ENCODE measurements around the gene RXRA.

Gene RXRA

DNA sequence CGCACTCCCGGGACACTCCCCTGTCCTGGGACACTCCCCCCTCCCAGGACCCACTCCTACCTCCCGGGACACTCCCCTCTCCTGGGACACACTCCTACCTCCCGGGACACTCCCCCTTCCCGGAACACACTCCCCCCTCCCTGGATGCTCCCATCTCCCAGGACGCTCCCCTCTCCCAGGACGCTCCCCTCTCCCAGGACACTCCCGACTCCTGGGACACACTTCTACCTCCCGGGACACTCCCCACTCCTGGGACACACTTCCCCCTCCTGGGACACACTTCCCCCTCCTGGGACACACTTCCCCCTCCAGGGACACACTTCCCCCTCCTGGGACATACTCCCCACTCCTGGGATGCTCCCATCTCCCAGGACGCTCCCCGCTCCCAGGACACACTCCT is 95.6 kb downstream of the RXRA start:
- POLR2A ChIA-PET: no interaction called here
- no peaks in the 10 kb centered on the region for H3K9me3 ChIP-seq (ENCODE audit: control insufficient read depth, insufficient read depth, low read depth, low read length)
- H3K36me3 ChIP-seq (ENCODE audit: control insufficient read depth in 2 of 2, insufficient read depth in 1 of 2, low read length in 2 of 2): peaks cover 0 to 72% of the 10 kb centered on the region in 2 experiments; a peak in 1 of 3 replicates
- no peak overlapping the region for H3K27ac ChIP-seq (ENCODE audit: extremely low read depth, low read depth, low read length)
- CTCF ChIA-PET: interaction anchor here (0.7 kb wide), 1 partner anchor 14 kb away, joined by 3 read pairs; no protein-coding TSS in a partner anchor
- no peaks in the 10 kb centered on the region for H3K4me1 ChIP-seq (ENCODE audit: control insufficient read depth, insufficient read depth, low read length)
- TF ChIP-seq, protein P1, sequence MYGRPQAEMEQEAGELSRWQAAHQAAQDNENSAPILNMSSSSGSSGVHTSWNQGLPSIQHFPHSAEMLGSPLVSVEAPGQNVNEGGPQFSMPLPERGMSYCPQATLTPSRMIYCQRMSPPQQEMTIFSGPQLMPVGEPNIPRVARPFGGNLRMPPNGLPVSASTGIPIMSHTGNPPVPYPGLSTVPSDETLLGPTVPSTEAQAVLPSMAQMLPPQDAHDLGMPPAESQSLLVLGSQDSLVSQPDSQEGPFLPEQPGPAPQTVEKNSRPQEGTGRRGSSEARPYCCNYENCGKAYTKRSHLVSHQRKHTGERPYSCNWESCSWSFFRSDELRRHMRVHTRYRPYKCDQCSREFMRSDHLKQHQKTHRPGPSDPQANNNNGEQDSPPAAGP (tag by site-specific recombination; IDR thresholded peaks at IDR 0.05): peak; percentile 99
- no peak for TF ChIP-seq ZSCAN4 (tag by site-specific recombination; IDR thresholded peaks at IDR 0.05)
- TF ChIP-seq IKZF3 (tag by site-specific recombination; IDR thresholded peaks at IDR 0.05): peak; percentile 30; the same call in 1 of the 2 replicates
- no peak for TF ChIP-seq ZNF202 (tag by site-specific recombination; IDR thresholded peaks at IDR 0.05; ENCODE audit: borderline replicate concordance)
- TF ChIP-seq KLF7 (tag by site-specific recombination; IDR thresholded peaks at IDR 0.05; ENCODE audit: borderline replicate concordance): no peak
- TF ChIP-seq ZNF398 (tag by site-specific recombination; IDR thresholded peaks at IDR 0.05): peak; percentile 35; the same call in 1 of the 2 replicates
- no peak for TF ChIP-seq SETDB1 (IDR thresholded peaks at IDR 0.05; ENCODE audit: insufficient read length, low read length)
- TF ChIP-seq, protein P2, sequence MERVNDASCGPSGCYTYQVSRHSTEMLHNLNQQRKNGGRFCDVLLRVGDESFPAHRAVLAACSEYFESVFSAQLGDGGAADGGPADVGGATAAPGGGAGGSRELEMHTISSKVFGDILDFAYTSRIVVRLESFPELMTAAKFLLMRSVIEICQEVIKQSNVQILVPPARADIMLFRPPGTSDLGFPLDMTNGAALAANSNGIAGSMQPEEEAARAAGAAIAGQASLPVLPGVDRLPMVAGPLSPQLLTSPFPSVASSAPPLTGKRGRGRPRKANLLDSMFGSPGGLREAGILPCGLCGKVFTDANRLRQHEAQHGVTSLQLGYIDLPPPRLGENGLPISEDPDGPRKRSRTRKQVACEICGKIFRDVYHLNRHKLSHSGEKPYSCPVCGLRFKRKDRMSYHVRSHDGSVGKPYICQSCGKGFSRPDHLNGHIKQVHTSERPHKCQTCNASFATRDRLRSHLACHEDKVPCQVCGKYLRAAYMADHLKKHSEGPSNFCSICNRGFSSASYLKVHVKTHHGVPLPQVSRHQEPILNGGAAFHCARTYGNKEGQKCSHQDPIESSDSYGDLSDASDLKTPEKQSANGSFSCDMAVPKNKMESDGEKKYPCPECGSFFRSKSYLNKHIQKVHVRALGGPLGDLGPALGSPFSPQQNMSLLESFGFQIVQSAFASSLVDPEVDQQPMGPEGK (tag by site-specific recombination; IDR thresholded peaks at IDR 0.05): no peak
- TF ChIP-seq PRDM2 (tag by site-specific recombination; IDR thresholded peaks at IDR 0.05; ENCODE audit: borderline replicate concordance): no peak
- TF ChIP-seq ZNF785 (tag by site-specific recombination; IDR thresholded peaks at IDR 0.05): no peak
- no peak for TF ChIP-seq ZNF140 (tag by site-specific recombination; IDR thresholded peaks at IDR 0.05)
- no peak for TF ChIP-seq ZNF146 (tag by site-specific recombination; IDR thresholded peaks at IDR 0.05)
- no peak overlapping the region for H3K4me3 ChIP-seq (ENCODE audit: low read depth, low read length)

Measured in HEK293 (cell line).